Hepatocyte (in vitro differentiated cells): Measurements from ENCODE around the gene ISL2.

Experiments
- CTCF ChIP-seq: fragments of 200-600 bp; sonication (generic); IDR thresholded peaks from 2 replicates; pipeline ENCODE4 v1.5.1; 2016; ENCODE audit warnings: antibody characterized with exemption, mild to moderate bottlenecking; ENCODE audit not compliant: poor library complexity
- EZH2phosphoT487 ChIP-seq: fragments of 200-600 bp; sonication (generic); IDR thresholded peaks from one replicate; pipeline ENCODE4 v1.6.1; 2018; ENCODE audit warnings: antibody characterized with exemption, mild to moderate bottlenecking, low read depth, moderate library complexity; ENCODE audit not compliant: unreplicated experiment, severe bottlenecking

- TF ChIP-seq CTCF (no peak), EZH2phosphoT487 (no peak)
Observed at GRCh38 chr15:76324066-76324465, 12.5 kb upstream of the ISL2 start.
